ENCODE measurements around the gene PLPP4.

DNA sequence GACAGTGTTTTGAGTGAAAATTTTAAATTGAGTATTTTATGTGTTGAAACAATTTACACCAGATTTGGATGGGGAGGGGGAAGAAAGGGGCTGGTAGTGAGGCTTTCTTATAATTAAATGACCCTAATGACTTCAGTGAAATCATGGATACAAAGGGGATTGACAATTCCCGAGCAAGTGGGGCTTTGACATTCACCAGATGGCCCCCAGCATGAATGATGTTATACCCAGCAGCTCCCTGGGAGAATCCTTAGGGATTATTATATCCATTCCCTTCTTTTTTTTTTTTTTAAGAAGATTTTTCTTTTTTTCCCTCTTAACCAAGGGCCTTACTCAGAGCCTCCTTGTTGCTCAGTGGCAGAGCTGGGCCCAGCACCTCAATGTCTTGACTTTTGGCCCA is 17.9 kb downstream of the PLPP4 start:
- TF ChIP-seq, protein P1, sequence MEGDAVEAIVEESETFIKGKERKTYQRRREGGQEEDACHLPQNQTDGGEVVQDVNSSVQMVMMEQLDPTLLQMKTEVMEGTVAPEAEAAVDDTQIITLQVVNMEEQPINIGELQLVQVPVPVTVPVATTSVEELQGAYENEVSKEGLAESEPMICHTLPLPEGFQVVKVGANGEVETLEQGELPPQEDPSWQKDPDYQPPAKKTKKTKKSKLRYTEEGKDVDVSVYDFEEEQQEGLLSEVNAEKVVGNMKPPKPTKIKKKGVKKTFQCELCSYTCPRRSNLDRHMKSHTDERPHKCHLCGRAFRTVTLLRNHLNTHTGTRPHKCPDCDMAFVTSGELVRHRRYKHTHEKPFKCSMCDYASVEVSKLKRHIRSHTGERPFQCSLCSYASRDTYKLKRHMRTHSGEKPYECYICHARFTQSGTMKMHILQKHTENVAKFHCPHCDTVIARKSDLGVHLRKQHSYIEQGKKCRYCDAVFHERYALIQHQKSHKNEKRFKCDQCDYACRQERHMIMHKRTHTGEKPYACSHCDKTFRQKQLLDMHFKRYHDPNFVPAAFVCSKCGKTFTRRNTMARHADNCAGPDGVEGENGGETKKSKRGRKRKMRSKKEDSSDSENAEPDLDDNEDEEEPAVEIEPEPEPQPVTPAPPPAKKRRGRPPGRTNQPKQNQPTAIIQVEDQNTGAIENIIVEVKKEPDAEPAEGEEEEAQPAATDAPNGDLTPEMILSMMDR (IDR thresholded peaks at IDR 0.05), result no peak
- TF ChIP-seq POLR2A (IDR thresholded peaks at IDR 0.05) (no peak), EP300 (IDR thresholded peaks at IDR 0.05) (no peak)

All from ovary (tissue), 3 donors.